Hematopoietic multipotent progenitor cell treated with erythropoietin and hydrocortisone succinate and interleukin-3 and kit ligand, for 15 days (in vitro differentiated cells): ENCODE data around the gene GNB4.

ENCODE experiments used
- DNase-seq: peaks from one replicate; pipeline ENCODE4 v3.0.0-alpha.2; 2015; ENCODE audit warnings: low spot score

Gene GNB4

DNA sequence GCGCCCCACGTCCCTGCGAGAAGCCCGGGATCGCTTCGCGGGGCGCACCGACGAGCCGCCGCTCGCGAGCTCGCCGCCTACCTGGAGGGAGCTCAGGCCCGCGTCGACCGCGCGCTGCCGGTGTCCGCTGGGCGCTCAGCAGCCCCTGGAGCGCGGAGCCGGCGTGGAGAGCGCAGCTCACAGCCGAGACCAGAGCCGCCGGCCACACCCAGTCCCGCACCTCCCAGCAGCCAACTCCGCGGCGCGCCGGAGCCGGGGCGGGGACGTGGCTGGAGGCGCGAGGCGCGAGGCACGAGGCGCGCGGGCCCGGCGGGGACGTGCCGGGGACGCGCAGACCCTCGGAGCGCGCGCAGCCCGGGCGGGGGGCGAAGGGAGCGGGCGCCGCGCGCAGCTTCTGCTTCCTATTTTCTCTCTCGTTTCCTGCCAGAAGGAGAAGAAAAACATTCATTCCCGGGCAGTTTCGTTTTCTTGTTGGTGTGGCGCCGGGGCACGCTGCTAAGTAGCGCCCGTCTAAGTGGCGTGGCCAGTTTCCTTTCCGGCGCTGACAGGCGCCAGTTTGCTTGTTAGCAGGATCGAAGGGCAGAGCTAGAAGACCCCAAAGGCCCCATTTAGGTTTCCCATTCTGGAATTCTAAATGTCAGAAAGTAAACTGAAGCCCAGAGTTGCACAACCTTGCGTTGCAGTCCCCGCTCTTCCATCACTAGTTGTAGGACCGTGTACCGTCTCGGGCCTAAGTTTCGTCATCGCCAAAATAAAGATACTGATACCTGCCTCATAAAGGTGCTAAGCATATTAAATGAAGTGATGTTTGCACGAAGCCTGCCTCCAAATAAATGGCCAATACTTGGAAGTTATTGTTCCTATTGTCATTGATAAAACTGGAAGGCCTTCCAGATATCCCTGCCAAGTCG, at the start of gene GNB4:
Gene GNB4 (minus strand): TSS at position 206 of the 911 bp plus-strand sequence. CDS start 25,270 bp downstream, outside the sequence.
- DNase-seq: peak; percentile 78

GRCh38 chr3:179495483-179495882, 44.2 kb upstream of the GNB4 start:
- DNase-seq: no peak

DNA sequence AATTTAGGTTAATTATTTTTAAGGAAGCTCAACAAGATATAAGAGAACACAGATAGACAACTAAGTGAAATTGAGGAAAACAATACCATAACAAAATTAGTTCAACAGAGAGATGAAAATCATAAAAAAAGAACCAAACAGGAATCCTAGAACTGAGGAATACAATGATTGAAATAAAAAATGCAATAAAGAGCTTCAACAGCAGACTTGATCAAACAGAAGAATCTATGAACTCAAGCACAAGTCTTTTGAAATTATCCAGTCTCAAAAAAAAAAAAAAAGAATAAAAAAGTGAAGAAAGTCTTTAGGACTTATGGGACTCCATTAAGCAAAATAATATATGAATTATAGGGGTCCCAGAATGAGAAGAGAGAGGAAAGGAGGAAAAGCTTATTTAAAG, 42.0 kb upstream of the GNB4 start:
- no peak for DNase-seq

DNA sequence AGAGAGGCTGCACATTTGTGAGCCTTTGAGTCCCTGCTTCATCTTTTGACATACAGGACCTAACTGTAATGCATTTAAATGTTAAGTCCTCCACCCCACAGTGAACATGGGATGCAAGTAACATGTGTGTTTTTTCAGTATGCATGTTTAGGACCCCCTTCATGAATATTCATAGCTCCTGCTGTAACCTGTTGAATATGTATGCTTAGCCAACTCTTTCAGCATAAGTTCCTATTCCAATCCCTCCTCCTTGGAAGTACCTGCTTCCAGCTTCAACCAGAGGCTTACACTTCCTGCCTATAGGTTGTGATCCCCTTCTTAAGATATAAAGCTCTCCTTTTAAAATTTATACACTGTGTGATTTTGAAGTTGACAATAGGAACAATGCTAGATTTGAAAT, 36.9 kb upstream of the GNB4 start:
- DNase-seq: no peak

DNA sequence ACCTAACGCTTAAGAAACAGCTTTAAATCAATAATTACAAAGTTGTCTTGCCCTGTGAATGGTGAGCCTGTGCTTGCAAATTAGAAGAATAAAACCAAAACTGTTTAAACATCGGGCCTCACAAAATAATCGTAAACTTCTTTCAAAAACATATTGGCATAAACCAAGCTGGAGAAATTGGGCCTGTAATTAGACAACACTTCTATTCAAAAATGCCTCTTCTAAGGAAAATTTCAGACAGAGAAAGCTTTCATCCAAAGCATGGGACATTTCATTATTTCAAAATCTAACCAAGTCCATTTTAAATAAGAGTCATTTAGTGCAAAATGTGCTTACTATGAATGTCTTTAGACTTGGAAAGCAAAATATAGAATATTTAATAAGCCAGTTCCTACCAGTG, 35.5 kb upstream of the GNB4 start:
- no peak for DNase-seq

GRCh38 chr3:179482857-179483256, 31.6 kb upstream of the GNB4 start:
- no peak for DNase-seq

- no peak for DNase-seq
Observed at GRCh38 chr3:179476215-179476614, 24.9 kb upstream of the GNB4 start.

DNA sequence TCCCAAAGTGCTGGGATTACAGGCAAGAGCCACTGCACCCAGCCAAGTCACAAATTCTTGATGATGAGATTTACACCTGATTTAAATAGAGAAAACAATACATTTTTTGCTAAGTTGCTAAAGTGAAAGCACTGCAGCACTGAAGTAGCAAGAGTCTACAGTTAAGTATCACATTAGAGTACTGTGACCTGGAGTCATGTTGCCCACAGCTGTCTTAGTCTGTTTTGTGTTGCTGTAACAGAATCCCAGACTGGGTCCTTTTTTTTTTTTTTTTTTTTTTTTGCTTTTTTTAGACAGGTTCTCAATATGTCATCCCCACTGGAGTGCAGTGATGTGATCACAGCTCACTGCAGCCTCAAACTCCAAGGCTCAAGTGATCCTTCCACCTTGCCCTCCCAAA, 23.2 kb upstream of the GNB4 start:
- no peak for DNase-seq

DNA sequence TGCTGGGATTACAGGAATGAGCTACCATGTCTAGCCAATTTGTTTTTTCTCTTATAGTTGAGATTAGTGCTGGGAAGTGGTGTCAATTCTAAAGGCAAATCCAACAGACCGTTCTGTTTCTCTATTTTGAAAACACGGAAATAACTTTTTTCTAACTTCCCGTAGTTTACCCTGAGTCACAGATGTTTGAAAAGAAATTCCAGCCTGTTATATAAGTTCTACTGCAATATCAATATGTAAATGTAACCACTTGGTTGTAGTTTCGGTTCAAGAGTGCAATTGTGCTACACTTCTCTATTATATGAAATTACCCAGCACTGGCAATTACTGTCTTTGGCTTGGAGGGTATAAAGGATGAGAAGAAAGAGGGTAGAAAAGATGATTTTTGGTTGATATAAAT, 22.3 kb upstream of the GNB4 start:
- DNase-seq: no peak

GRCh38 chr3:179464323-179465092, 13.2 kb upstream of the GNB4 start:
- no peak for DNase-seq

DNA sequence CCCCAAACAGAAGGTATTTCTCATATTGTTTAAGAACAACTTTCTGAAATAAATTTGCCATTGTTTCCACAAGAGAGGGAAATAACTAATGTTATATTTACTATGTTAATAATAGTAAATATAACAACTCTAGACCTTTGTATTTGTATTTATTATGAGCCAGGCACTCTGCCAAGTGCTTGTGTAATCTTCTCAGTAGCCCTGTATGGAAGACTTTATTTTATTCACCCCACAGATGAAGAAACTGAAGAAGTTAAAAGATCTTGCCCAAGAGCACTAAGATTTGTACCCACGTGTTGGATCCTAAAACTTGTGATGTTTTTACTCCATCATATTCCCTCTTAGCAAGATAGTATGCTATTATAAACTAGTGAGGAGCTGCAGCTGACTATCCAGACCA, 12.0 kb upstream of the GNB4 start:
- DNase-seq: no peak

DNA sequence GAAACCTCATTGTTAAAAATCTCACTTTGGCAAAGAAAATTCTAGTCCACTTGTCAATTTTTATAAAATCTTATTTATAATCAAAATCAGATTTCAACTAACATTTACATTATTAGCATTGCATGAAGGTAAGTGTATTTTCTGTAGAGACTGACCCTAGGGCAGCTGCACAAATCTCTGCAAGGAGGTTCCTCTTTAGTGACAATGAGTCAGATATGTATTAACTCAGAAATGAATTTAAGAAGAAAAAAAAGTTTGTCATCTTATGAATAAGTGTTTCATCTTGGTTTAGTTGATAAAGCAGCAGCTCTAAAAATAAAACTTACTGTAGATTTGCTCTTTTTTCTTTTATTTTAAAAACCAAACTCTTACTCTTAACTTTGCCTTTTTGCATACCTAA, 9.0 kb upstream of the GNB4 start:
- DNase-seq: no peak

DNA sequence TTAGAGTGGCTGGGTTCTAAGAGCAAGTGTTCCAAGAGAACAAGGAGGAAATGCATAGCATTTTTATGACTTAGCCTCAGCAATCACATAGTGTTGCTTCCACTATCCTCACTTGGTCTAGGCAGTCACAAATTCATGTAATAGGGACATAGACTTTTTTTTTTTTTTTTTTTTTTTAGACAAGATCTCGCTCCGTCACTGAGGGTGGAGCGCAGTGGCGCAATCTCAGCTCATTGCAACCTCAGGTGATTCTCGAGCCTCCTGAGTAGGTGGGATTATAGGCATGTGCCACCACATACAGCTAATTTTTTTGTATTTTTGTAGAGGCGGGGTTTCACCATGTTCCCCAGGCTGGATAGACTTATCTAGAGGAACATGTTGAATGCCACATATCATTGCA, 4.7 kb upstream of the GNB4 start:
- no peak for DNase-seq

GRCh38 chr3:179454887-179455286, 3.6 kb upstream of the GNB4 start:
- no peak for DNase-seq

GRCh38 chr3:179453967-179454366, 2.7 kb upstream of the GNB4 start:
- no peak for DNase-seq

- DNase-seq: no peak
Observed at GRCh38 chr3:179452872-179453271, 1.6 kb upstream of the GNB4 start.

DNA sequence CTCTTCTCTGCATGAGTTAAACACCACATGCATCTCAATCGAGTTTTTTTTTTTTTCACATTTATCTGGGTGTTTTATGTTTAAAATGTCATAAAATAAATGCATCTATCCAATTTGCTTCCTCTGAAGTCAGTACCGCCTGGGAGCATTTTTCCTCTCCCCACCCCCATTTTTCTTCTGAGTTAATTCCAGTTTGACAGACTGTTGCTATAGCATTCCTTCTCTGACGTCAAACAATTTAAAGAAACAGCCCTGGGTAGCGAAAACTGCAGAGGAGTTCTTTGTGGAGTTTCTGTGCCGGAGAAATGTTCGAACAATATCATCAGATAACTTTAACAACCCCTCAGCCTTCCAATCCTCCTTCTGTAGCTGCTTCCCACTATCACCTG, 900 bp upstream of the GNB4 start:
- no peak for DNase-seq

DNA sequence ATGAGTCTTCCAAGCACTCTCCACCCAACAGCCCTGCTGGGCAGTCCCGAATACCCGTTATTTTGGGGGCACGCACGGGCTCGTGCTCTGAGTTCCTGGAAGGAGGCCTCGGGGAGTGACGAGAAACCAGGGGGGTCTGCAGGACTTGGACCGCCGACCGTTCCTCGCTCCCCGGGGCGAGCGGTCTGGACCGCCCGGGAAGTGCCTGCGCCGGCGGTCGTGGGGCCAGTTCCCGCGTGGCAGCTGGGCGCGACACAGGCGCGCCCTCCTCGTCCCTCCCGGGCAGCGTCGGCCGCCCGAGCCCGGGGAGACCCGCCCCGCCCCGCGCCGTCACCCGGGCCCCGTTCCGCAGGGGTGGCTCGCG, 387 bp downstream of the GNB4 start:
- DNase-seq: no peak

- peak; percentile 16 for DNase-seq
Observed at GRCh38 chr3:179450261-179450701, 989 bp downstream of the GNB4 start.

GRCh38 chr3:179449636-179450035, 1.6 kb downstream of the GNB4 start:
- DNase-seq: no peak

DNA sequence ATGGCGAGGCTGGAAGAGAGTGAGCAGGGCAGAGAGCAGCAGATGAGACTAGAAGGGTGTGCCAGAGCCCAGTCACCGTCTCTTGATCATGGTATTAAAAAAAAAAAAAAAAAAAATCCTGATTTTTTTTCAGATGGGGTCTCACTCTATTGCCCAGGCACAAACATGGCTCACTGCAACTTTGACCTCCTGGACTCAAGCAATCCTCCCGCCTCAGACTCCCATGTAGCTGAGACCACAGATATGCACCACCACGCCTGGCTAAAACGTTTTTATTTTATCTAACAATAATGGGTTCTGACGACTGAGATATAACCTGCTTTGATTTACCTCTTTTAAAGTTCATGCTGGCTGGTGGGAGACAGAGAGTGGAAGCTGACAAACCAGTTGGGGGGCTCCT, 4.0 kb downstream of the GNB4 start:
- no peak for DNase-seq

- DNase-seq: no peak
Observed at GRCh38 chr3:179446501-179446900, 4.8 kb downstream of the GNB4 start.

- DNase-seq: no peak
Observed at GRCh38 chr3:179438841-179439240, 12.4 kb downstream of the GNB4 start.
